ENCODE measurements around the gene MYO1F.
"Not testable (repeated sequence)": the region's sequence is repeated elsewhere in the genome, so short reads cannot be mapped to it uniquely, and the experiment has no call there.

Gene MYO1F

DNA sequence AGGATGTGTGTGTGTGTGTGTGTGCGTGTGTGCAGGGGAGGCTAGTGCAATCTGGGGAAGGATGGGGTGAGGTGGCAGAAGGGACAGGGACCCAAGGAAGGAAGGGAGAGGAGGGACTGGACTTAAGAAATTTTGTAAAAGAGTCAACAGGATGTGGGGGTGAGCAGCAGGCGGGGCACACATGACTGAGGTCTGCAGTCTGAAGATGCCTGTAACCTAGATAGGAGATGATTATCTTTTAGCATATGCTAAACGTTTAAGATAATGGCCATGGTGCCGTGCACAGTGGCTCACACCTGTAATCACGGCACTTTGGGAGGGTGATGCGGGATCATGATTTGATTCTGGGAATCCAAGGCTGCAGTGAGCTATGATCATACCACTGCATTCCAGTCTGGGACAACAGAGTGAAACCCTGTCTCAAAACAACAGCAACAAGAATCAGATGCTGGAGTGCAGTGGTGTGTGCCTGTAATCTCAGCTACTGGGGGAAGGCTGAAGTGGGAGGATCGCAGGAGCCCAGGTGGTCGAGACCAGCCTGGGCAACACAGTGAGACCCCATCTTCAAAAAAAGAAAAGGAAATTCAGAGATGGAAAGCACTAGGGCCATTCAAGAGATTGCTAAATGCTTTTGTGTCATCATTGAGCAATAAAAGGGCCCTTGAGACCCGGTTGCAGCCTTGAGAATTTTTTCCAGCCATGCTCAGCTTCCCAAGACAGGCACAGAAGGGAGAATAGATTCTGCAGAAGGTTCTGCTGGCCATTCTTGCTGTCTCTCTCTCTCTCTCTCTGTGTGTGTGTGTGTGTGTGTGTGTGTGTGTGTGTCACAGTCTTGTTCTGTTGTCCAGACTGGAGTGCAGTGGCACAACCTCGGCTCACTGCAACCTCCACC is 59.4 kb downstream of the MYO1F start:
- no peak for DNase-seq (ENCODE audit: low read depth)

DNA sequence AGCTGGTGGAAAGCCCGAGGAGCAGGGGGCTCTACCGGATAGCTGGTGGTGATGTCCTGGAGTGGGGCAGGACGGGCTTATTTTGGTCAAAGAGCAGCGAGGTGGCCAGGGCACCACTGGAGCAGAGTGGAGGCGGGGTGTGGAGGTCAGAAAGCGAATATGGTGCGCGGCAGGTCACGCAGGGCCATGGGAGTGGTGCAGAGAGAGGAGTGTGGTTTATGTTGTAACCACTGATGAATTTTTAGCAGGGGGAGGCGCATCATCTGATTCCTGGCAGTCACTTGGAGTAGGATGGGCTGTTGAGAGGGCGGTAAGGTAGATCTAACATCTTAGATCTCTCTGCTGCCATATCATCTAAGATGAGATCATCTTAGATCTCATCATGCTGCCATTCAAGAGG is 61.9 kb downstream of the MYO1F start:
- no peak for DNase-seq (ENCODE audit: low read depth)

DNA sequence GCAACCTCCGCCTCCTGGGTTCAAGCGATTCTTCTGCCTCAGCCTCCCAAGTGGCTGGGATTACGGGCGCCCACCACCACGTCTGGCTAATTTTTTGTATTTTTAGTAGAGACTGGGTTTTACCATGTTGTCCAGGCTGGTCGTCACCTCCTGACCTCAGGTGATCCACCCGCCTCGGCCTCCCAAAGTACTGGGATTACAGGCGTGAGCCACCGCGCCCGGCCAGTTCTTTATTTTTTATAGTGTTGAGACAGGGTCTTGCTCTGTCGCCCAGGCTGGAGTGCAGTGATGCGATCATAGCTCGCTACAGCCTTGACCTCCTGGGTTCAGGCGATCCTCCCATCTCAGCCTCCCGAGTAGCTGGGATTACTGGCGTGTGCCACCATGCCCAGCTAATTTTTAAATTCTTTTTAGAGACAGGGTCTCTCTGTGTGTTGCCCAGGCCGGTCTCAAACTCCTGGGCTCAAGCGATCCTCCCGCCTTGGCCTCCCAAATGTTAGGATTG is 62.7 kb downstream of the MYO1F start:
- DNase-seq (ENCODE audit: low read depth), result not testable (repeated sequence)

DNA sequence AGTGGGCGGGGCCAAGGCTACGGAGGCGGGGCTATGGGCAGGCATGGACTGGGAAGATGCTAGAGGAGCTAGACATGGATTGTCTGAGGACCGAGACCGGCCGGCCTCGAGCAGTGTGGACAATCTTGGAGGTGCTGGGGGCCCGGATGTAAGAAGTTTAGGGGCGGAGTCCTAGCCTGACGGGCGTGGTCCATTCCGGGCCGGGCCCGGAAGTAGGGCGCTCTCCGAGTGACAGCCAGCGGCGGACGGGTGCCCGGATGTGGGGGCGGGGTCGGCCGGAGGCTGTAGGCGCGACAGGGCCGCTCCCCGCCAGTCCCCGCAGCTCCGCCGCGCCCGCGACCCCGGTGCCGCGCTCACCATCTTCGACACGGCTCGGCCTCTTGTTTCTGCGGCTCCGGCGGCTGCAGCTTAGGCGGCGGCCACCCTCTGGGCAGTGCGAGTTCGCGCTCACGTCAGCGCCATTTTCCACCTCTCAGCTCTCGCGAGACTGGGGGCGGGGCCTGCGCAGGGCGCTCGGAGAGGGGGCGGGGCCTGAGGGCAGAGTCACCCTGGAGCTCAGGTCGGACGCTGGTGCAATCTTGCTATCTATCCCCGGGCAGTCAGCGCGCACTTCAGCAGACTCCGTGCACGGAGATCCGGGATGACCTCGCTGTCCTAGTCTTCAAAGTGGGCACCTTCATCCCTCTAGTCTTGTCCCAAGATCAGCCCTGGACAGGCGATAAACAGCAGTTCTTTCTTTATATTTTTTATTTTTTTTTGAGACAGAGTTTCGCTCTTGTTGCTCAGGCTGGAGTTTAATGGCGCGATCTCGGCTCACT is 63.3 kb downstream of the MYO1F start, which contains the start of gene ZNF414:
ZNF414 (minus strand) TSS at position 481 of the 818 bp plus-strand sequence; CDS start at position 360, 121 bp downstream.
- peak; percentile 84 for DNase-seq (ENCODE audit: low read depth)

DNA sequence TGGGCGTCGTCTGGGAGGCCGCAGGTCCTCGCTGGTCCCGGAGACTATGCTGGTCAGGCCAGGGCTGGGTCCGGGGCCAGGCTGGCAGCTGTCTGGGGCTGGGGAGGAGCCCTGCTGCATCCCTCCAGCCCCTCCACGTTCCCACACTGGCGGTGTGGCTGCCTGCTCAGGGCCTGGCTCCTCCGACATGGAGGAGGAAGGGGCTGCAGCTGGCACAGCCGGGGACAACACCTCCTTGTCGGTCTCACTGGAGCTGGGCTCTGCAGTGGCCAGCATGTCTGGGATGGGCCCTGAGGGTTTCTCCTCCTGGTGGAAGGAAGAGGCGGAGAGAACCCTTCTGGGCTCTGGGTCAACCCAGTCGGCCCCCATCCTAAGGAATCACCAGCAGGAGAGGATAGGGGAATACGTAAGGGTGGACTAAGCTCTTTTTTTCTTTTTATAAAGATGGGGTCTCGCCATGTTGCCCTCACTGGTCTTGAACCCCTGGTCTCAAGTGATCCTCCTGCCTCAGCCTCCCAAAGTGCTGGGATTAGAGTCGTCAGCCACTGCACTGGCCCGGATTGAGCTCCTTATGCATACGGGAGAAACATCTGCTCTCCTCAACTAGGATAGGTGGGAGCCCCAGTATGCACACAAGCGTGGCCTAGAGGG is 64.1 kb downstream of the MYO1F start:
- no peak for DNase-seq (ENCODE audit: low read depth)

DNA sequence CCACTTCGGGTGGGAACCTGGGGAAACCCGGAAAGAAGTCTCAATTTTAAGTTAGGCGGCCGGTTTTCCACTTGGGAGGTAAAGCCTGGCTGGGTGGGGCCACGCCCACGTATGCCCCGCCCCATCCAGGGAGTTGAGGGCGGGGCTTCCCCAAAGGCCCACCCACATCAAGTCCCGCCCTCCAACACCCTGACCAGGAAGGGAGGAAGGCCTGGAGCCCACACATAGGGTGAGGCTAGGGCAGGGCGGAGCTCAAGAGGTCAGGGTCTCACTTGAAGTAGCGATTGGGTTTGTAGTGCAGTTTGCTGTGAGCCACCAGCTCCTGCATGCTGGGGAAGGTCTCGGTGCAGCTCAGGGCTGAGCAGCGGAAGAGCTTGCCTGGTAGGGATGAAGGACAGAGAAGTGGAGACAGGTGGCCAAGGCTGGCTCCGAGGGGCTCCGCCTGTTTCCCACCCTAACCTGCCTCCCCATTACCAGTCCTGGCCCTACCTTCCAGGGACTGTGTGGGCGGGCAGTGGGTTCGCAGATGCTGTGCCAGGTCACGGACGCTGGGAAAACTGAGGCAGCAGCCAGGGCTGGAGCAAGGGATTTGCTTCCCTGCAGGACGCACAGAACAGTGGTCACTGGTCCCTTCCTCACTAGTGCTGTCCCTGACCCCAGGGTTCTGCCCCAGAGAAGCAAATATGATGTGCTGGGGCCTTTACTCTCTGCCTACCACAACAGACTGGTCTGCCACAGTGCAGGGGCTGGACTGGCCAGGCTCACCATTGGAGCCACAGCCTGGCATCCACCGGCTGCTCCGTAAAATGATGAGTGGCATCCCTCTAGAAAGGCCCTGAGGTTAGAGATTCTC is 64.9 kb downstream of the MYO1F start:
- DNase-seq (ENCODE audit: low read depth), result no peak

DNA sequence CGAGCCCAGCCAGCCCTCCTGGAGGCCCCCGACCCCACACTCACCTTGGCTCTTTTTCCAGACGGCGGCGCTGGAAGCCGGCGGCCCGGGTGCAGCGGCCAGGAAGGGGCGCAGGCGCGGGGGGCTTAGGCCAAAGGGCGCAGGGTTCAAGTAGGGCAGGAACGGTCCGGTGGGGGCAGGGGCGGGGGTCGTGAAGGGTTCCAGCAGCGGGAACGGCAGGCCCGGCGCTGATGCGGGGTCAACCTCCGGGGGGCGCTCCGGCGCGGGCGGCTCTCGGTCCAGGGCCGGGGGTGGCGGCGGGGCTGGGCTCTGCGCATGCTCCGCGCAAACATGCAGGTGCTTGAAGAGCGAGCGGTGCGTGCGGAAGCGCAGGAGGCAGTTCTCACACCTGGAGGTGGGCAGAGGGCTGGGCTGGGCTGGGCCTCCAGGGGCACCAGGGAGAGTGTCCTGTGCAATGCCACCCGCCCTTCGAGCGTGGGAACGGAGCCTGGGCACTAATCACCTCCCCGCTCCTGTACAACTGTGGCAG is 65.6 kb downstream of the MYO1F start:
- DNase-seq (ENCODE audit: low read depth), result no peak

DNA sequence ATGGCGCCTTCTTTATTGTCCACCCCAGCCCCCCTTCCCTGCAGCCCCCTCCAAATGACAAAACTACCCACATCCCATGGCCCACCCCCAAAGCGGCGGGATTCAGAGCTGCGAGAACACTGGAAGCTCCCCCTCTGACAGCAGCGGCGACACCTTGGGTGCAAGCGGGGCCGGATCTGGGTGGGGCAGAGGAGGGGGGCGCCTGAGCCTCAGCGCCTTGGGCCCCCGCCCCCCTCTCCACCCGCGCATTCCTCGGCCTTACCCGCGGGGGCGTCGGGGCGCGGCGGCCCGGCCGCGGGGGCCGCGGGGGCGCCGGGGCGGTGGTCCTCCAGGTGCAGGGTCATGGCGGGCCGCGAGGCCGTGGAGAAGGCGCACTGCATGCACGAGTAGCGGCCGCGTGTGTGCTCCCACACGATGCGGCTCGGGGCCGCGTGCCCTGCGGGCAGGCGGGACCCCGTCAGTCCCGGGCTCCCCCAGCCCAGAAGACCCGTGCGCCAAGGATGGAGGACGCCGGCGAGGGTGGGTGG is 66.6 kb downstream of the MYO1F start:
- DNase-seq (ENCODE audit: low read depth), result no peak

DNA sequence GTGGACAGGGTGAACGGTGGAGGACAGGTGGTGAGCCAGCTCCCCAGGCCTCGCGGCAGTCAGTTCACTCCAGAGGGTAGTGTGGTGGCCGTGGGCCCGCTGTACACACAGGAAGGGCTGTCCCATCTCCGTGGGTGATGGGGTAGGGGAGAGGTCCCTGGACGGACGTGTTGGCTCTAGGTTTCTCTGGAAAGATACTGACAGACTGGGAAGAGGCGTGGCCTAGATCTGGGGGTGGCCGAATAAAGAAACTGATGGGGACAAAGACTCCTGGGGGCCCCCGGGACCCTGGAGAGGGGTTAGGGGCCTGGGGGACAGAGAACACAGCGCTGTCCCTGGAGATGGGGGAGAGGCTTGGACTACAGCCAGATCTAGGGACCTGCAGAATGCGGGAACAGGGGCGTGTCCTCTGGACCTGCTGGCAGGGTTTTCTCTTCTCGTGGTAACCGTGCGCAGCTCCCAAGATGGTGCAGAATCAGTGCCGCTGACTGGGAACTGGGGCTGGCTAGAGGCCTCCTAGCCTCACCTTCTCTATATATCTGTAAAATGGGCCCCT is 70.8 kb downstream of the MYO1F start:
- DNase-seq (ENCODE audit: low read depth), result no peak

DNA sequence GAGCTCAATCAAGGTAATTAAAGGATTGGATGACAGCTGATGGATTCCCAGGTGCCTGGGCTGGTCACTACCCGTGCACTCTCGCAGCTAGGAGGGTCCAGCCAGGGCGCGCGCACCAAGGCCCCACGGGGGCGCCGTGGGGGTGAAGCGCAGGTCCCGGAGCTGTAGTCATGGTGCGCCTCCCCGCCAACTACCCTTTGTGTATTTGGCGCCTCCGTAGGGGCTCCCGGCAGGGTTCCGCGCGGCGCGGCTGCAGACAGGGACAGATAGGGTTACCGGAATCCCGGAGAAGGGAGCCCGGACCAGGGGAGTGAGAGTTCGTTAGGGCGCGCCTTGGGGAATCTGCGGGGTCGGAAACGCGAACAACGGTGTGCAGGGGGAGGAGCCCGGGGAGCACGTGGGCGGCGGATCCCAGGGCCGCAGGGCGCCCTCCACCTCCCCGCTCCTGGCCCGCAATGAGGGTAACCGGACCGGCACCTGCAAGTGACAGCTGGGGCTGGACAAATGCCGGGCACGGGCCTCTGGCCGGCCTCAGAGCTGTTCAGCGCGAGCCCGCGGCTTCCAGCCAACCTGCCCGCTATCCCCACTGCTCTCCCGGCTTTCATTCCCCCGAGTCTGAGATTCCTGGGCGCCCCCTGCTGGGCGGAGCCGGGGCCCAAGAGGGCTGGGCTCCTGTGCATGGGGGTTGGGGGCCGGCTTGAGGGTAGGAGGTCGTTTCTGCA is 71.4 kb downstream of the MYO1F start:
- no peak for DNase-seq (ENCODE audit: low read depth)

DNA sequence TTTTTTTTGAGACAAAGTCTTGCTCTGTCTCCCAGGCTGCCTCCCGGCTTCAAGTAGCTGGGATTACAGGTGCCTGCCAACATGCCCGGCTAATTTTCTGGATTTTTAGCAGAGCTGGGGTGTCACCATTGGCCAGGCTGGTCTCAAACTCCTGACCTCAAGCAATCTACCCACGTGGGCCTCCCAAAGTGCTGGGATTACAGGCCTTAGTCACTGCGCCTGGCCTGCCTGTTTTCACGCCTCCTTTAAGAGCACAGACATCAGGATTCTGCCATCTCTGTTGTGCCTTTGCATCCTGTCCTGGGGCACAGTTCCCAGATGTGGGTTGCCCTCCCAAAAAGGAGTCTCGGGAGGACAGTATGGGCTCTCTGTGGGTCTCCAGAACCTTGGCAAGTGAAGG is 72.3 kb downstream of the MYO1F start:
- no peak for DNase-seq (ENCODE audit: low read depth)

DNA sequence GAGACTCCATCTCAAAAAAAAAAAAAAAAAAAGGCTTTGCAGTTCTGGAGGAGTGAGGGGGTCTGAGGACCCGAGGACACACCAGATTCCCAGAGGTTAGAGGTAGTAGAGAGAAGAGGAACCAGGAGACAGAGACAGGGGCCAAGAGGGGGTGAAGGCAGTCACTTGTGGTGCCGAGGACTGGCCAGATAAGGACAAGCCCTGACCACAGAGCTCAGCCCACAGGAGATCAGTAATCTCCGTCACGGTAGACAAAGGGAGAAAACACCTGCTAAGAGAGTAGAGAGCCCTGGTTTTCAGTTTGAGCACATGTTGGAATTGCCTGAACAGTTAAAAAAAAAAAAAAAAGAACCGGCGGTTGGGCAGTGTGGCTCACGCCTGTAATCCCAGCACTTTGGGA is 73.1 kb downstream of the MYO1F start:
- no peak for DNase-seq (ENCODE audit: low read depth)

DNA sequence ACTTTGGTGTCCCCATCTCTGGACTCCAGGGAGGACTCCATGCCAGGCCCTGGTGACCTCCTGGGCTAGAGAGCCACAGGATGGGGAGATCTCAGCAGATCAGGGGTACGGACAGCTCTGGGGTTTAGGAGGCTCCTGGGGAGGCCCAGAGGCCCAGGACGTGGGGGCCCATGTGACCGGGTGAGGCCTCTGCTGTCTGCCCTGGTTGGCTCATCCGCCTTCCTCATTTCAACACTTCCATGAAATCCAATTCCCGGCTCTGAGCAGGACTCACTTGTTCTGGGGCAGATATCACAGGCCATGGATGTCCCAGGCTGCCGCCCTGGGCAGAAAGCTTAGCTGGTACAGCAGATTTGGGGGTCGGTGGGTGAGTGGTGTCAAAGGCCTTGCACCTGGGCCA is 73.7 kb downstream of the MYO1F start:
- DNase-seq (ENCODE audit: low read depth), result no peak

DNA sequence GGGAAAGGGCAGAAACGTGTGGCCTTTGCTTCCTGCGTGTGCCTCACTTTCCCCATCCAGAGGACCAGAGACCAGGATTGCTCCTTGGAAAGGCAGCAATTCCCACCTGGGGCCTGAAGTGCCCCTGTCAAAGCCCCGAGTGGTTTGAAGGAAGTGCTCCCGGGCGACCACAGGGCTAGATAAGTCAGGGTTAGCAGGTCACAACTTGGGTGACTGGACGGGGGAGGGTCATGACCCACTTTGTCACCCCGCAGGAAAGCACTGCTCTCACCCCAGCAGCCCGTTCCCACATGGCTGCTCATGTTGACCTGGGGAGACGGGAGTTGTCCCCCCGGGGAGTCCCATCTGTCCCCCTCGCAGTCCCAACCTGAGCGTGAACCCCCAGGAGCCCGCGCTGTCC is 75.3 kb downstream of the MYO1F start:
- no peak for DNase-seq (ENCODE audit: low read depth)

DNA sequence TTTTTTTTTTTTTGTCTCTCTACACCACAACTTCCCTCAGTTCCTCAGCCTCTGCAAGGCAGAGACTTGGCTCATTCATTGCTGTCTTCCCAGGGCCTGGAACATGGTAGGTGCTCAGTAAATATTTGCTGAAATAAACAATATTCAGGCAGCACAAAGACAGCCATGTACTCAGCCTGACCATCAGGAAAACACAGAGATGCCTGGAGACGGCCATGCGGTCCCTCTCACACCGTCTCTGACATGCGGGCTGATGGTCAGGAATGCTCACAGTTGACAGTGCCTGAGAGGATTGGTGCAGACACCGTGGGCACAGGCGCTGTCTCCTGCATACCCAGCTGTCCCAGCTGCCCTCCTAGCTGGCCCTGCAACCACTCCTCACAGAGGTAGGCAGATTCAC is 75.7 kb downstream of the MYO1F start:
- DNase-seq (ENCODE audit: low read depth), result no peak

DNA sequence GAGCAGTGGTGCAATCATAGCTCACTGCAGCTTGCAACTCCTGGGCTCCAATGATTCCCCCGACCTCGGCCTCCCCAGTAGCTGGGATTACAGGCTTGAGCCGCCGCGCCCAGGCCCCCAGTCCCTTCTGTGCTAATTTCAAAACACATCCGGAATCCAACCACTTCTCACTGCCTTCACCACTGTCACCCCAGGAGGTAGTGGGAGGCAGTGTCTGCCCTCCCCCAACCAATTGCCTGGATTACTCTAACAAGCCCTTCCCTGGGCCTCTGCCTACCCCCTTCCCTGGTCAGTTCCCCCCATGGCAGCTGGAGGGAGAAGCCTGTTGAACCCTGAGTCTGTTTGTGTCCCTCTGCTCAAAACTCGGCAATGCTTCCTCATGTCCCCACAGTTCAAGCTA is 77.1 kb downstream of the MYO1F start:
- DNase-seq (ENCODE audit: low read depth), result no peak

DNA sequence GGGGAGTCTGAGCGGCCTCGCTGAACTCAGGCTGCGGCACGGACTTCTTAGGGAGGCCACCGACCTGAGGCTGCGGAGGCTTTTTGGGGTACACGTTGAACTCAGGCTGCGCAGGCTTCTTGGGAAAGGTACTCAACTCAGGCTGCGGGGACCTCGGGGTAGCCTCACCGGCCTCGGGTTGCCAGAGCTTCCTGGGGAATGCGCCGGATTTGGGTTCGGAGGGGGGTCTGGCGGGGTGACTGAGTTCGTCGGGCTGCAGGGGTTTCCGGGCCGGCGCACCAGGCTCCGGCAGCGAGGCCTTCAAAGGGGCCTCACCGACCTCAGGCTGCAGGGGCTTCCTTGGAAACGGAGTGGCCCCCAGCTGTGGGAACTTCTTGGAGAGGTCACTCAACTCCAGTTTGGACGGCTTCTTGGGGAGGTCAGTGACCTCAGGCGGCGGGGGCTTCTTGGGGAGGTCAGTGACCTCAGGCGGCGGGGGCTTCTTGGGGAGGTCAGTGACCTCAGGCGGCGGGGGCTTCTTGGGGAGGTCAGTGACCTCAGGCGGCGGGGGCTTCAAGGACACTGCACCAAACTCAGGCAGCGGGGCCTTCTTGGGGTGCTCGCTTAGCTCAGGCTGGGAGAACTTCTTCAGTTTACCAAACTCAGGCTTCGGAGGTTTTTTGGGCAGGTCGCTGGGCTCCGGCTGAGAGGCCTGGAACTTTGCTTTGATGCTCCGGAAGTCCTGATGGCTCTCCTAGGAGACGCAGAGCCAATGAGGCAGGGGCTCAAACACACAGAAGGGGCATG is 78.0 kb downstream of the MYO1F start:
- DNase-seq (ENCODE audit: low read depth), result no peak

DNA sequence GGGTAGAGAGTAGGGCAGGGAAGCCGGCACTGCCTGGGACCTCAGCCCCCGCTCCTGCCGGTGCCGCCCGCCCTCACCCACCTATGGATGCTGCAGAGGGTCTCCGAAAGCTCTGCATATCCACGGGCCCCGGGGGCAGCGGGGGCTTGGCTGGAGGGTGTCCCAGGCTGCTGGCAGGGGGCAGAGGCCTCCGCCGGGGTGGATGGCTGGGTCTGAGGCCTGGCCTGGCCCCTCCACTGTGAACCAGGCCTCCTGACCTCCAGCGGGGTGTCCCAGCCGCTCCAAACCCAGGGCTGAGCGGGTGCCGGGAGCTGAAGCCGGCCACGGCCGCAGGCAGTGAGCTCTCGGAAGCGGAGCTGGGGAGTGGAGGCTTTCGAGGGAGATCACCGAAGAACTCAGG is 78.9 kb downstream of the MYO1F start:
- no peak for DNase-seq (ENCODE audit: low read depth)

DNA sequence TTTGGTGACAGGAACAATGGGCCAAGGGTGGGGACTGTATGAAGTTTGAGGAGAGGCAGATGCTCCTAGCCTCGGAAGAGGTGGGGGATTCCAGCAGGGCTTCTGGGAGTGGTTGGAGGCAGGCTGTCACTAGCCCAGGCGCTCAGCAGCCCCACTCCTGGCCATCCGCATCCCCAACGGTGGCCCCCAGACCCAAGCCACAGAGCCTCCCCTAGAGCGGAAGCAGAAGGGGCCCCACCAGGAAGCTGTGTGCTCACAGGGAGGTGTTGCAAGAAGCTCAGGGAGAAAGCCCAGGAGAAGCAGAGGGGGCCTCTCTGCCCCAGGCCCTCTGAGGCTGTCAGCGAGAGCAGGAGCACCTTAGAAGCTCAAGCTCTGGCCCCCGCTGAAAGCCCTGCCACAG is 83.1 kb downstream of the MYO1F start:
- DNase-seq (ENCODE audit: low read depth), result no peak

Data from HS-27A (cell line).